Loucy (cell line): ENCODE measurements around the gene PDRG1.

Experiments used
- CTCF ChIP-seq: fragments of 200-600 bp; sonication (generic); conservative IDR thresholded peaks from 2 replicates; pipeline ENCODE4 v1.5.1; 2014; ENCODE audit warnings: mild to moderate bottlenecking, antibody characterized with exemption, low read length
- EZH2phosphoT487 ChIP-seq: fragments of 200-600 bp; IDR thresholded peaks from 2 replicates; pipeline ENCODE4 v1.6.1; 2018; ENCODE audit warnings: antibody characterized with exemption, mild to moderate bottlenecking, moderate library complexity, borderline replicate concordance

GRCh38 chr20:31954500-31954899, 2.7 kb upstream of the PDRG1 start:
- TF ChIP-seq CTCF (no peak), EZH2phosphoT487 (no peak)
